HepG2 (cell line): ENCODE measurements around the gene MAP1LC3B. TPM values are rescaled to one million over a fixed set of nuclear protein-coding genes. Genes with fewer than 3 reads are reported as not detected.

Experiments used
- FOXO1 ChIP-seq: sonication (generic); formaldehyde crosslinking; IDR thresholded peaks from 2 replicates; pipeline ENCODE4 v1.4.0; 2020; ENCODE audit warnings: missing genetic modification reagents
- NCOA2 ChIP-seq: sonication (generic); formaldehyde crosslinking; IDR thresholded peaks from 2 replicates; pipeline ENCODE4 v1.8.0; 2022; ENCODE audit warnings: inconsistent platforms
- SRSF1 ChIP-seq: fragments of 200-400 bp; formaldehyde crosslinking; optimal IDR thresholded peaks from 2 replicates; pipeline ENCODE3; 2017; ENCODE audit warnings: mild to moderate bottlenecking, low read depth, low read length, moderate library complexity
- ZNF34 ChIP-seq: sonication (generic); formaldehyde crosslinking; IDR thresholded peaks from 2 replicates; pipeline ENCODE4 v1.4.0; 2020; ENCODE audit warnings: mild to moderate bottlenecking, missing genetic modification reagents, borderline replicate concordance
- ZNF570 ChIP-seq: sonication (generic); formaldehyde crosslinking; IDR thresholded peaks from 2 replicates; pipeline ENCODE4 v1.4.0; 2020; ENCODE audit warnings: mild to moderate bottlenecking, missing genetic modification reagents, borderline replicate concordance
- ZNF724P ChIP-seq: sonication (generic); formaldehyde crosslinking; IDR thresholded peaks from 2 replicates; pipeline ENCODE4 v1.8.0; 2022; ENCODE audit warnings: missing genetic modification reagents, borderline replicate concordance
- ZNF878 ChIP-seq: sonication (generic); formaldehyde crosslinking; IDR thresholded peaks from 2 replicates; pipeline ENCODE4 v1.8.1; 2023; ENCODE audit warnings: mild to moderate bottlenecking, missing genetic modification reagents, moderate library complexity
- polyA plus RNA-seq, 8 experiments: library from polyadenylated mRNA; depleted of rRNA in 3 of 8; stranded (reverse) in 7 of 8; unstranded in 1 of 8; fragments of >200 nt; fragmentation: Illumina TruSeq in 4 of 8; extraction: Trizol in 4 of 8; gene quantifications; 2 replicates each; pipeline versions ENCODE4 v1.2.1 to v1.2.3, GENCODE V29; 2011 to 2016; ENCODE audit warnings: low read depth in 4 of 8, missing spikeins in 1 of 8, mixed read lengths in 1 of 8; ENCODE audit not compliant: insufficient read depth in 1 of 8
- total RNA-seq, 5 experiments: library from RNA; depleted of rRNA; stranded (reverse); fragments of >200 nt; fragmentation: Illumina TruSeq; extraction: Trizol; gene quantifications; 2 replicates each; pipeline ENCODE4 v1.2.3, GENCODE V29; 2016; ENCODE audit warnings: low read depth in 1 of 5
- TF ChIP-seq, protein P1 (sequence below): sonication (generic); formaldehyde crosslinking; IDR thresholded peaks from 2 replicates; pipeline ENCODE4 v1.5.1; 2020; ENCODE audit warnings: missing genetic modification reagents, mild to moderate bottlenecking, borderline replicate concordance
- TF ChIP-seq, protein P2 (sequence below): sonication (generic); formaldehyde crosslinking; conservative IDR thresholded peaks from 2 replicates; pipeline ENCODE4 v1.4.0; 2020; ENCODE audit warnings: missing genetic modification reagents
- TF ChIP-seq, protein P3 (sequence below): IDR thresholded peaks from 2 replicates; pipeline ENCODE4 v1.6.1; 2016; ENCODE audit warnings: missing biosample characterization, missing genetic modification reagents, low read depth
- TF ChIP-seq, protein P4 (sequence below): sonication (generic); formaldehyde crosslinking; IDR thresholded peaks from 2 replicates; pipeline ENCODE4 v1.8.1; 2023; ENCODE audit warnings: mild to moderate bottlenecking, missing genetic modification reagents

MAP1LC3B gene
- total and polyA plus RNA-seq, 2 of the 13 experiments (the other 11 are each of a cell fraction or from before 2014, with no cell fraction given): 15.7 to 37.4 TPM

DNA sequence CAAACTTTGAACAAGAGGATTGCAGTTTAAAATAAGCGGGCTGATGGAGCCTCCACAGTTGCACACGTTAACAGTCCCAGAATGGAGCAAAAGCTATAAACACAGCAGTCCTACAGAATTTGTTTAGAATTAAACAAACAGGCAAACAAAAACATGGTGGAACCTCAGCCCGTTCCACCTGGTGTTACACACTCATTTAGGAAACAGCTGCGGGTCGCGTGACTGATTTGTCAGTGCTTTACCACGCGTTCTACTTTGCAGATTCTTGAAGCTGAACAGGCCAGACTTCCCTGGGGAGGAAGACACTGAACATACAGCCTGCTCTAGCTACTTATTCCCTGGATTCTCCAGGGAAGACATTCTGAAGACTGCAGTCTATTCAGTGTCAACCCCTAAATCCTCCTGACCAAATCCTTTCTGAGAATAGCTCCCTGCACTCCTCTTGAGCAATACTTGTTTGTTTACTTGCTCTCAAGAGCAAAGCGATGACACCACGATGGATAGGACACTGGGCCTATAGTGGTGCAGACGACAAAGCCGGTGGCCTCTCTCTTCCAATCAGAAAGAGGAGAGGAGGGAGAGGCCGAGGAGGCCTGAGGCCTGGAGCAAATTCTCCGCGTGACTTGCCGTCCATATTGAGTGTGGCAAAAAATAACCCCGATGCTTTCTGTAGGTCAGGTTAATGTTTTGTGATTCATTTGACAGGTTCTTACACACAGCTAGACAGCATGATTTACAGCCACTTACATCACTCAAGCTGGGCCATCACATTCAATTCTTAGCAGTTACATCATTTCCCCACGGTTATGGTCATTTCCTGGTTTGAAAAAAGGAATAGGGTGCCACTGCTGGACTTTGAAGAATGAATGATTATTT, 4.0 kb upstream of the MAP1LC3B start (continued):
- TF ChIP-seq, protein P1, sequence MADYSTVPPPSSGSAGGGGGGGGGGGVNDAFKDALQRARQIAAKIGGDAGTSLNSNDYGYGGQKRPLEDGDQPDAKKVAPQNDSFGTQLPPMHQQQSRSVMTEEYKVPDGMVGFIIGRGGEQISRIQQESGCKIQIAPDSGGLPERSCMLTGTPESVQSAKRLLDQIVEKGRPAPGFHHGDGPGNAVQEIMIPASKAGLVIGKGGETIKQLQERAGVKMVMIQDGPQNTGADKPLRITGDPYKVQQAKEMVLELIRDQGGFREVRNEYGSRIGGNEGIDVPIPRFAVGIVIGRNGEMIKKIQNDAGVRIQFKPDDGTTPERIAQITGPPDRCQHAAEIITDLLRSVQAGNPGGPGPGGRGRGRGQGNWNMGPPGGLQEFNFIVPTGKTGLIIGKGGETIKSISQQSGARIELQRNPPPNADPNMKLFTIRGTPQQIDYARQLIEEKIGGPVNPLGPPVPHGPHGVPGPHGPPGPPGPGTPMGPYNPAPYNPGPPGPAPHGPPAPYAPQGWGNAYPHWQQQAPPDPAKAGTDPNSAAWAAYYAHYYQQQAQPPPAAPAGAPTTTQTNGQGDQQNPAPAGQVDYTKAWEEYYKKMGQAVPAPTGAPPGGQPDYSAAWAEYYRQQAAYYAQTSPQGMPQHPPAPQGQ: no peak
- TF ChIP-seq ZNF570 (CRISPR knock-in tag) (no peak), FOXO1 (peak; percentile 91), ZNF724P (CRISPR knock-in tag) (no peak), ZNF34 (CRISPR knock-in tag) (no peak), NCOA2 (peak; percentile 81), ZNF878 (CRISPR knock-in tag) (peak; percentile 66; the same call in 1 of the 2 replicates), SRSF1 (no peak)
- TF ChIP-seq, protein P2, sequence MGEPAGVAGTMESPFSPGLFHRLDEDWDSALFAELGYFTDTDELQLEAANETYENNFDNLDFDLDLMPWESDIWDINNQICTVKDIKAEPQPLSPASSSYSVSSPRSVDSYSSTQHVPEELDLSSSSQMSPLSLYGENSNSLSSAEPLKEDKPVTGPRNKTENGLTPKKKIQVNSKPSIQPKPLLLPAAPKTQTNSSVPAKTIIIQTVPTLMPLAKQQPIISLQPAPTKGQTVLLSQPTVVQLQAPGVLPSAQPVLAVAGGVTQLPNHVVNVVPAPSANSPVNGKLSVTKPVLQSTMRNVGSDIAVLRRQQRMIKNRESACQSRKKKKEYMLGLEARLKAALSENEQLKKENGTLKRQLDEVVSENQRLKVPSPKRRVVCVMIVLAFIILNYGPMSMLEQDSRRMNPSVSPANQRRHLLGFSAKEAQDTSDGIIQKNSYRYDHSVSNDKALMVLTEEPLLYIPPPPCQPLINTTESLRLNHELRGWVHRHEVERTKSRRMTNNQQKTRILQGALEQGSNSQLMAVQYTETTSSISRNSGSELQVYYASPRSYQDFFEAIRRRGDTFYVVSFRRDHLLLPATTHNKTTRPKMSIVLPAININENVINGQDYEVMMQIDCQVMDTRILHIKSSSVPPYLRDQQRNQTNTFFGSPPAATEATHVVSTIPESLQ (CRISPR knock-in tag): no peak
- TF ChIP-seq, protein P3, sequence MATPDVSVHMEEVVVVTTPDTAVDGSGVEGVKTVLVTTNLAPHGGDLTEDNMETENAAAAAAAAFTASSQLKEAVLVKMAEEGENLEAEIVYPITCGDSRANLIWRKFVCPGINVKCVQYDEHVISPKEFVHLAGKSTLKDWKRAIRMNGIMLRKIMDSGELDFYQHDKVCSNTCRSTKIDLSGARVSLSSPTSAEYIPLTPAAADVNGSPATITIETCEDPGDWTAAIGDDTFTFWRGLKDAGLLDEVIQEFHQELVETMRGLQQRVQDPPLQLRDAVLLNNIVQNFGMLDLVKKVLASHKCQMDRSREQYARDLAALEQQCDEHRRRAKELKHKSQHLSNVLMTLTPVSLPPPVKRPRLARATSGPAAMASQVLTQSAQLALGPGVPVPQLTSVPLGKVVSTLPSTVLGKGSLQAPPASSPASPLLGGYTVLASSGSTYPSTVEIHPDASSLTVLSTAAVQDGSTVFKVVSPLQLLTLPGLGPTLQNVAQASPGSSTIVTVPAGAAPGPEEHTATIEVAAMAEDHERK (CRISPR knock-in tag): peak; percentile 82
- TF ChIP-seq, protein P4, sequence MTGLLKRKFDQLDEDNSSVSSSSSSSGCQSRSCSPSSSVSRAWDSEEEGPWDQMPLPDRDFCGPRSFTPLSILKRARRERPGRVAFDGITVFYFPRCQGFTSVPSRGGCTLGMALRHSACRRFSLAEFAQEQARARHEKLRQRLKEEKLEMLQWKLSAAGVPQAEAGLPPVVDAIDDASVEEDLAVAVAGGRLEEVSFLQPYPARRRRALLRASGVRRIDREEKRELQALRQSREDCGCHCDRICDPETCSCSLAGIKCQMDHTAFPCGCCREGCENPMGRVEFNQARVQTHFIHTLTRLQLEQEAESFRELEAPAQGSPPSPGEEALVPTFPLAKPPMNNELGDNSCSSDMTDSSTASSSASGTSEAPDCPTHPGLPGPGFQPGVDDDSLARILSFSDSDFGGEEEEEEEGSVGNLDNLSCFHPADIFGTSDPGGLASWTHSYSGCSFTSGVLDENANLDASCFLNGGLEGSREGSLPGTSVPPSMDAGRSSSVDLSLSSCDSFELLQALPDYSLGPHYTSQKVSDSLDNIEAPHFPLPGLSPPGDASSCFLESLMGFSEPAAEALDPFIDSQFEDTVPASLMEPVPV (CRISPR knock-in tag): peak; percentile 73; the same call in 1 of the 2 replicates
